ENCODE data around the gene ADNP. TPM values are rescaled to one million over a fixed set of nuclear protein-coding genes. Genes with fewer than 3 reads are reported as not detected.

ADNP gene
- total RNA-seq, 1 donor from 2014 or later = 92.7 TPM

DNA sequence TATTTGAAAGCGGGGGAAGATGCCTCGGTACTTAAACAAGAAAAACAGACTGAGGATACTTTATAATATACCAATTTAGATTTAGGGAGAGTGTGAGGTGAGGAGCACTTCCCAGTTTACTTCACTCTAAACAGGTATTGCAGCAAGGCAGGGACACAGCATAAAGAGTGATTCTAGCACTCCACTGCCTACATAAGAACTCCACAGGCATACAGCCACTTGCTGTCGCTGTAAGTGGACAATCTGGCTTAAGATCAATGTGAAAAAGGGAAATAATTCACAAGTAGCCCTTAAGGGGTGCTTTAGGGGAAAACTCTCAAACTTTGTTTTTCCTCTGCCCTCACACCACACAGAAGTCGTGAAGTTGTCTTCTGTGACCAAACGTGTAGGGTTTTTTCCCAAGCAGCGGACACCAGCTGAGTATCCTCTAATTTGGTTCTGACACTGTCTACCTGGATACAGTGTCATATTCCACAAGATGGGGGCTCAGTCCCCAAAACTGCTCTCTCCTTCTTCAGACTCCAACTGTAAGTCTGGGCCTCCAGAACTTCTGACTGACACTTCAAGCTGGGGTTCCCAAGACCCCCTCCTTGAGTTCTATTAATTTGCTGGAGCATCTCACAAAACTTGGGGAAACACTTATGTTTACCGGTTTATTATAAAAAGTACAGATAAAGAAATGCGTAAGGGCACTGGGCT lies 9.3 kb downstream of the ADNP start:
- Mint-ChIP-seq H3K9me3 (ENCODE audit: unreplicated experiment) (no peaks in the 10 kb centered on the region), H3K27ac (ENCODE audit: unreplicated experiment) (peak overlapping the region; percentile 77), H3K36me3 (ENCODE audit: low read depth, unreplicated experiment) (peaks cover 3% of the 10 kb centered on the region), H3K27me3 (ENCODE audit: unreplicated experiment) (no peaks in the 10 kb centered on the region), H3K4me3 (ENCODE audit: unreplicated experiment) (no peak overlapping the region), H3K4me1 (ENCODE audit: unreplicated experiment) (peaks cover 20% of the 10 kb centered on the region)
- TF ChIP-seq, protein P1, sequence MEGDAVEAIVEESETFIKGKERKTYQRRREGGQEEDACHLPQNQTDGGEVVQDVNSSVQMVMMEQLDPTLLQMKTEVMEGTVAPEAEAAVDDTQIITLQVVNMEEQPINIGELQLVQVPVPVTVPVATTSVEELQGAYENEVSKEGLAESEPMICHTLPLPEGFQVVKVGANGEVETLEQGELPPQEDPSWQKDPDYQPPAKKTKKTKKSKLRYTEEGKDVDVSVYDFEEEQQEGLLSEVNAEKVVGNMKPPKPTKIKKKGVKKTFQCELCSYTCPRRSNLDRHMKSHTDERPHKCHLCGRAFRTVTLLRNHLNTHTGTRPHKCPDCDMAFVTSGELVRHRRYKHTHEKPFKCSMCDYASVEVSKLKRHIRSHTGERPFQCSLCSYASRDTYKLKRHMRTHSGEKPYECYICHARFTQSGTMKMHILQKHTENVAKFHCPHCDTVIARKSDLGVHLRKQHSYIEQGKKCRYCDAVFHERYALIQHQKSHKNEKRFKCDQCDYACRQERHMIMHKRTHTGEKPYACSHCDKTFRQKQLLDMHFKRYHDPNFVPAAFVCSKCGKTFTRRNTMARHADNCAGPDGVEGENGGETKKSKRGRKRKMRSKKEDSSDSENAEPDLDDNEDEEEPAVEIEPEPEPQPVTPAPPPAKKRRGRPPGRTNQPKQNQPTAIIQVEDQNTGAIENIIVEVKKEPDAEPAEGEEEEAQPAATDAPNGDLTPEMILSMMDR (IDR thresholded peaks at IDR 0.05; ENCODE audit: unreplicated experiment) = no peak
- DNase-seq (ENCODE audit: low spot score) = no peak

- TF ChIP-seq, protein P1 (IDR thresholded peaks at IDR 0.05; ENCODE audit: unreplicated experiment) = no peak
- Mint-ChIP-seq H3K9me3 (ENCODE audit: unreplicated experiment) (no peaks in the 10 kb centered on the region), H3K27ac (ENCODE audit: unreplicated experiment) (peak overlapping the region; percentile 53), H3K4me3 (ENCODE audit: unreplicated experiment) (no peak overlapping the region), H3K4me1 (ENCODE audit: unreplicated experiment) (peaks cover 22% of the 10 kb centered on the region), H3K36me3 (ENCODE audit: low read depth, unreplicated experiment) (peaks cover 3% of the 10 kb centered on the region), H3K27me3 (ENCODE audit: unreplicated experiment) (no peaks in the 10 kb centered on the region)
- DNase-seq (ENCODE audit: low spot score) = no peak
Observed at GRCh38 chr20:50920997-50921396, 10.2 kb downstream of the ADNP start.

DNA sequence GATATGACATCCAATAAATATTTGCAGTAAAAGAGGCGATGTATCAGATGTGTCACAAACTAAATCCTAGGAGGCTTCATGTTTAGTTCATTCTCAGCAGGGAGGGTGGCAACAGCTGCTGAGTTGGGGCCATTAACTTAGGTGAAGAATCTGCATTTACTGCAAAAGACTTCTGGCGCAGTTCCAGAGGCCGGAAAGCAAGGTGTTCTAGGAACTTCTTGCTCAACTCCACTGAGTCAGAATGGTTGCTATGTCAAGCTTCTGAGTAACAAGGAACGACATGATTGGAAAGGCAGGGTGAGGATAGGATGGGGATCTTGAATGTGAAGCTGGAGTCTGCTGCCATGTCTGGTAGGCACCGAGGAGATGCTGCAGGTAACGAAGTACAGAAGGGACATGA lies 11.7 kb downstream of the ADNP start:
- TF ChIP-seq, protein P1 (IDR thresholded peaks at IDR 0.05; ENCODE audit: unreplicated experiment) = no peak
- no peaks in the 10 kb centered on the region for H3K27me3 Mint-ChIP-seq (ENCODE audit: unreplicated experiment)
- peaks cover 3% of the 10 kb centered on the region for H3K36me3 Mint-ChIP-seq (ENCODE audit: low read depth, unreplicated experiment)
- H3K9me3 Mint-ChIP-seq (ENCODE audit: unreplicated experiment) = no peaks in the 10 kb centered on the region
- H3K4me1 Mint-ChIP-seq (ENCODE audit: unreplicated experiment) = peaks cover 28% of the 10 kb centered on the region
- H3K4me3 Mint-ChIP-seq (ENCODE audit: unreplicated experiment) = no peak overlapping the region
- peak overlapping the region; percentile 55 for H3K27ac Mint-ChIP-seq (ENCODE audit: unreplicated experiment)
- no peak for DNase-seq (ENCODE audit: low spot score)

- Mint-ChIP-seq H3K9me3 (ENCODE audit: unreplicated experiment) (no peaks in the 10 kb centered on the region), H3K27ac (ENCODE audit: unreplicated experiment) (peak overlapping the region; percentile 43), H3K36me3 (ENCODE audit: low read depth, unreplicated experiment) (peaks cover 3% of the 10 kb centered on the region), H3K4me3 (ENCODE audit: unreplicated experiment) (no peak overlapping the region), H3K27me3 (ENCODE audit: unreplicated experiment) (no peaks in the 10 kb centered on the region), H3K4me1 (ENCODE audit: unreplicated experiment) (peaks cover 32% of the 10 kb centered on the region)
- DNase-seq (ENCODE audit: low spot score) = no peak
- TF ChIP-seq, protein P1 (IDR thresholded peaks at IDR 0.05; ENCODE audit: unreplicated experiment) = no peak
Observed at GRCh38 chr20:50918403-50918802, 12.8 kb downstream of the ADNP start.

DNA sequence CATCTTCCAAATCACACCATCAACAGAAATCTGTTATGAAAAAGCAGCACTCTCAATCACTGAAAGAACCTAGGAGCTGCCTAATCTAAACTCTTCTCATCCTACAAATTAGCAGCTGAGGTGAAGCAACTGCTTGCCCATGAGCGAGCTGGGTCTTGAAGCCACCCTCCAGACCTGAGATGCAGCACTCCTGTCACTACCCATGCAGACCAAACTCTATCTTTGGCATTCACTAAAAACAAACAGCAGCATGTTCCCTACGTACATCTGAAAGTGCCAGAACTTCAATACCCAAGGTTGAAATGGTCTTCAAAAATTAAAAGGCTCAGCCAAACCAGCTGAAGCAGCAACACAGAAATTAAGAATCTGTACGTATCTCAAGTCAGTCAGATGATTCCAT lies 14.3 kb downstream of the ADNP start:
- Mint-ChIP-seq H3K4me3 (ENCODE audit: unreplicated experiment) (no peak overlapping the region), H3K9me3 (ENCODE audit: unreplicated experiment) (no peaks in the 10 kb centered on the region)
- no peak for DNase-seq (ENCODE audit: low spot score)

More for the DNA sequence above, 14.3 kb downstream of the ADNP start:
- H3K4me1 Mint-ChIP-seq (ENCODE audit: unreplicated experiment) = peaks cover 29% of the 10 kb centered on the region
- H3K27ac Mint-ChIP-seq (ENCODE audit: unreplicated experiment) = peak overlapping the region; percentile 58
- no peaks in the 10 kb centered on the region for H3K36me3 Mint-ChIP-seq (ENCODE audit: low read depth, unreplicated experiment)
- no peaks in the 10 kb centered on the region for H3K27me3 Mint-ChIP-seq (ENCODE audit: unreplicated experiment)
- TF ChIP-seq, protein P1 (IDR thresholded peaks at IDR 0.05; ENCODE audit: unreplicated experiment) = no peak
